IPS DF 6.9 (cell line): ENCODE measurements around the gene LZTS2.

Experiments used
- DNase-seq: peaks from one replicate; pipeline ENCODE4 v3.0.0-alpha.2; 2013; ENCODE audit warnings: low read depth, low spot score
- H3K27ac ChIP-seq: one replicate; pipeline ENCODE4 v1.5.1; 2013; ENCODE audit warnings: low read length, control low read depth
- H3K27me3 ChIP-seq: 2 replicates; pipeline ENCODE4 v1.6.1; 2013; ENCODE audit warnings: mild to moderate bottlenecking, low read length; ENCODE audit not compliant: control insufficient read depth, insufficient read depth
- H3K36me3 ChIP-seq: 2 replicates; pipeline ENCODE4 v1.6.1; 2013; ENCODE audit warnings: low read length; ENCODE audit not compliant: control insufficient read depth, insufficient read depth
- H3K4me1 ChIP-seq: 2 replicates; pipeline ENCODE4 v1.6.1; 2013; ENCODE audit warnings: low read length; ENCODE audit not compliant: control insufficient read depth, insufficient read depth
- H3K4me3 ChIP-seq: 2 replicates; pipeline ENCODE4 v1.5.1; 2013; ENCODE audit warnings: mild to moderate bottlenecking, low read length
- H3K9me3 ChIP-seq: 2 replicates; pipeline ENCODE4 v1.6.1; 2013; ENCODE audit warnings: low read length, inconsistent platforms; ENCODE audit not compliant: control insufficient read depth, insufficient read depth
- WGBS: extraction: QIAGEN DNeasy Blood & Tissue Kit; methylation state at CpG from one replicate; pipeline ENCODE4 v1.1.7; 2013; ENCODE audit warnings: mixed read lengths, missing lambda C conversion rate; ENCODE audit not compliant: insufficient read length, insufficient coverage; 5-methylcytosine and 5-hydroxymethylcytosine counted together

Gene LZTS2

GRCh38 chr10:101053516-101053915 is 53.9 kb downstream of the LZTS2 start:
- no peaks in the 10 kb centered on the region for H3K9me3 ChIP-seq
- H3K27me3 ChIP-seq, result peaks cover 23% of the 10 kb centered on the region
- no peak for DNase-seq
- no peak overlapping the region for H3K27ac ChIP-seq
- no peak overlapping the region for H3K4me3 ChIP-seq
- H3K36me3 ChIP-seq, result no peaks in the 10 kb centered on the region
- peaks cover 5% of the 10 kb centered on the region; the same call in 1 of the 2 replicates for H3K4me1 ChIP-seq

- no CpG with 5 or more reads among the region's 1 CpG for WGBS
- H3K4me3 ChIP-seq, result no peak overlapping the region
Observed at GRCh38 chr10:101054351-101054750, 54.7 kb downstream of the LZTS2 start.

GRCh38 chr10:101054876-101055275 is 55.3 kb downstream of the LZTS2 start:
- no peaks in the 10 kb centered on the region for H3K9me3 ChIP-seq
- DNase-seq, result no peak
- no CpG with 5 or more reads among the region's 5 CpGs for WGBS
- H3K27ac ChIP-seq, result no peak overlapping the region
- H3K36me3 ChIP-seq, result no peaks in the 10 kb centered on the region
- H3K4me1 ChIP-seq, result peaks cover 5% of the 10 kb centered on the region; the same call in 1 of the 2 replicates
- no peak overlapping the region for H3K4me3 ChIP-seq
- peaks cover 10% of the 10 kb centered on the region; the same call in 1 of the 2 replicates for H3K27me3 ChIP-seq

More at GRCh38 chr10:101054351-101054750, 54.7 kb downstream of the LZTS2 start:
- Histone ChIP-seq H3K9me3 (no peaks in the 10 kb centered on the region), H3K27ac (no peak overlapping the region), H3K27me3 (peaks cover 15% of the 10 kb centered on the region), H3K4me1 (peaks cover 5% of the 10 kb centered on the region; the same call in 1 of the 2 replicates), H3K36me3 (no peaks in the 10 kb centered on the region)
- no peak for DNase-seq

GRCh38 chr10:101055411-101055810 is 55.8 kb downstream of the LZTS2 start:
- no peak for DNase-seq

GRCh38 chr10:101056365-101057151 is 57.0 kb downstream of the LZTS2 start:
- Histone ChIP-seq H3K27me3 (no peaks in the 10 kb centered on the region), H3K27ac (no peak overlapping the region), H3K4me1 (no peaks in the 10 kb centered on the region), H3K4me3 (no peak overlapping the region), H3K9me3 (no peaks in the 10 kb centered on the region), H3K36me3 (no peaks in the 10 kb centered on the region)
- DNase-seq, result no peak
- WGBS, result no CpG with 5 or more reads among the region's 4 CpGs

More at GRCh38 chr10:101055411-101055810, 55.8 kb downstream of the LZTS2 start:
- H3K4me3 ChIP-seq, result no peak overlapping the region
- H3K27ac ChIP-seq, result no peak overlapping the region
- peaks cover 7% of the 10 kb centered on the region; the same call in 1 of the 2 replicates for H3K27me3 ChIP-seq
- H3K4me1 ChIP-seq, result 0 out of 2 replicates have a peak, but pooled peaks cover 4% of the 10 kb centered on the region
- whole genome bisulfite sequencing, result no CpG with 5 or more reads among the region's 4 CpGs
- no peaks in the 10 kb centered on the region for H3K9me3 ChIP-seq
- no peaks in the 10 kb centered on the region for H3K36me3 ChIP-seq
